Bladder microvascular endothelial cell (primary cell): Measurements from ENCODE around the gene CALHM5. TPM values are rescaled to one million over a fixed set of nuclear protein-coding genes. Genes with fewer than 3 reads are reported as not detected.

Source experiments
- total RNA-seq: library from RNA; depleted of rRNA; stranded (reverse); fragments of >200 nt; gene quantifications from 2 replicates; pipeline ENCODE4 v1.2.3, GENCODE V29; 2014

Gene CALHM5
- 5.3 and 12.6 TPM in 2 replicates for total RNA-seq

GRCh38 chr6:116511424-116512110, at the start of gene CALHM5:
Gene CALHM5 (plus strand): TSS chr6:116511639. CDS start chr6:116511697, 58 bp downstream.

GRCh38 chr6:116545651-116546050, 34.2 kb downstream of the CALHM5 start, which contains the start of gene TRAPPC3L:
Gene TRAPPC3L (minus strand): TSS chr6:116545684. CDS start chr6:116545514, 170 bp downstream.

GRCh38 chr6:116553451-116553850, 42.0 kb downstream of the CALHM5 start, which contains the start of gene CALHM4:
Gene CALHM4 (plus strand): TSS chr6:116553751. CDS start chr6:116553794, 43 bp downstream.

GRCh38 chr6:116570856-116571682, 59.6 kb downstream of the CALHM5 start, which contains the start of gene RWDD1:
Gene RWDD1 (plus strand): TSS chr6:116571504. CDS start chr6:116571583, 79 bp downstream.

Other genes starting within 250 kb of the CALHM5 start
- gene TSPYL1, start 231.7 kb upstream of the CALHM5 start, total RNA-seq, result 51.6 and 62.3 TPM in 2 replicates
- gene DSE, start 140.7 kb upstream of the CALHM5 start, total RNA-seq, result 10.4 and 20.0 TPM in 2 replicates
- 0.50 and 1.3 TPM in 2 replicates for gene CALHM6, start 50.3 kb upstream of the CALHM5 start, total RNA-seq
- under 0.01 and 0.19 TPM in 2 replicates for gene TRAPPC3L, start 34.0 kb downstream of the CALHM5 start, total RNA-seq
- 0.25 and 0.97 TPM in 2 replicates for gene CALHM4, start 42.1 kb downstream of the CALHM5 start, total RNA-seq
- 13.0 and 16.1 TPM in 2 replicates for gene RWDD1, start 59.9 kb downstream of the CALHM5 start, total RNA-seq
- 0.16 and 0.31 TPM in 2 replicates for gene RSPH4A, start 104.8 kb downstream of the CALHM5 start, total RNA-seq
- gene ZUP1, start 157.1 kb downstream of the CALHM5 start, total RNA-seq, result 11.7 and 24.9 TPM in 2 replicates
- gene KPNA5, start 169.6 kb downstream of the CALHM5 start, total RNA-seq, result 4.5 and 12.3 TPM in 2 replicates